K562 (cell line): ENCODE measurements around the gene AMIGO1. TPM values are rescaled to one million over a fixed set of nuclear protein-coding genes. Genes with fewer than 3 reads are reported as not detected.

ENCODE experiments used
- BRD9 ChIP-seq: fragments of 450-650 bp; IDR thresholded peaks from 2 replicates; pipeline ENCODE4 v1.6.1; 2018; ENCODE audit warnings: low read depth; ENCODE audit not compliant: partially characterized antibody
- CHAMP1 ChIP-seq: fragments of 450-650 bp; IDR thresholded peaks from 2 replicates; pipeline ENCODE4 v1.6.1; 2016; ENCODE audit warnings: mild to moderate bottlenecking
- FOSL1 ChIP-seq: fragments of 200-800 bp; sonication (Bioruptor generic); conservative IDR thresholded peaks from 2 replicates; pipeline ENCODE4 v1.6.1; 2016; ENCODE audit warnings: missing genetic modification characterization, missing compliant biosample characterization
- HMG20A ChIP-seq: fragments of 450-650 bp; formaldehyde crosslinking; conservative IDR thresholded peaks from 2 replicates; pipeline ENCODE4 v1.4.0; 2020; ENCODE audit warnings: mild to moderate bottlenecking, mixed read lengths
- HOMEZ ChIP-seq: fragments of 250-450 bp; sonication (Bioruptor Pico); IDR thresholded peaks from 2 replicates; pipeline ENCODE4 v1.4.0; 2020; ENCODE audit warnings: mild to moderate bottlenecking, moderate library complexity
- PRMT5 ChIP-seq: sonication (generic); formaldehyde crosslinking; IDR thresholded peaks from 2 replicates; pipeline ENCODE4 v1.5.0; 2020; ENCODE audit warnings: missing genetic modification reagents
- SETDB1 ChIP-seq: IDR thresholded peaks from one replicate; pipeline ENCODE4 v1.6.1; 2012; ENCODE audit warnings: low read length, control low read depth, inconsistent platforms
- SIN3B ChIP-seq: fragments of 450-650 bp; IDR thresholded peaks from 2 replicates; pipeline ENCODE4 v1.6.1; 2017; ENCODE audit warnings: low read depth, mild to moderate bottlenecking, moderate library complexity
- TRIM25 ChIP-seq: fragments of 450-650 bp; IDR thresholded peaks from 2 replicates; pipeline ENCODE4 v1.7.0; 2016; ENCODE audit warnings: borderline replicate concordance
- U2AF2 ChIP-seq: fragments of 200-400 bp; formaldehyde crosslinking; optimal IDR thresholded peaks from 2 replicates; pipeline ENCODE3; 2017; ENCODE audit warnings: low read depth, mild to moderate bottlenecking, low read length
- ZC3H8 ChIP-seq: fragments of 450-650 bp; IDR thresholded peaks from 2 replicates; pipeline ENCODE4 v1.6.1; 2017
- ZNF197 ChIP-seq: fragments of 200-800 bp; sonication (Bioruptor generic); IDR thresholded peaks from 2 replicates; pipeline ENCODE4 v1.6.1; 2016; ENCODE audit warnings: low read depth, missing genetic modification characterization, missing compliant biosample characterization
- ZNF395 ChIP-seq: fragments of 200-800 bp; sonication (Bioruptor generic); IDR thresholded peaks from 2 replicates; pipeline ENCODE4 v1.6.1; 2017; ENCODE audit warnings: missing genetic modification characterization, missing compliant biosample characterization
- ZSCAN29 ChIP-seq: fragments of 450-650 bp; IDR thresholded peaks from 2 replicates; pipeline ENCODE4 v1.6.1; 2017
- polyA plus RNA-seq, 8 experiments: library from polyadenylated mRNA; depleted of rRNA in 4 of 8; stranded (reverse) in 5 of 8; unstranded in 3 of 8; fragments of >200 nt; fragmentation: Nextera tagmentation in 2 of 8; fragmentation: Illumina TruSeq in 1 of 8; extraction: Ambion mirVana in 2 of 8; extraction: Trizol in 1 of 8; gene quantifications; 2 replicates each; pipeline versions ENCODE4 v1.2.1 to v1.2.3, GENCODE V29; 2011 to 2014; ENCODE audit warnings: inconsistent platforms in 1 of 8, missing spikeins in 1 of 8
- total RNA-seq, 7 experiments: library from RNA; depleted of rRNA in 6 of 7; stranded (reverse); fragments of >200 nt in 6 of 7; fragmentation: Illumina TruSeq in 2 of 7; extraction: Trizol in 2 of 7; gene quantifications; 2 replicates each; pipeline versions ENCODE4 v1.2.1 to v1.2.3, GENCODE V29; 2011 to 2021; ENCODE audit warnings: low replicate concordance in 1 of 7
- TF ChIP-seq, protein P1 (sequence below): fragments of 450-650 bp; IDR thresholded peaks from 2 replicates; pipeline ENCODE4 v1.6.1; 2017; ENCODE audit warnings: mild to moderate bottlenecking, moderate library complexity
- TF ChIP-seq, protein P2 (sequence below): sonication (generic); formaldehyde crosslinking; IDR thresholded peaks from 2 replicates; pipeline ENCODE4 v1.8.1; 2023; ENCODE audit warnings: mild to moderate bottlenecking, missing genetic modification reagents, moderate library complexity

AMIGO1 gene
- total and polyA plus RNA-seq, 9 of the 15 experiments (the other 6 are each of a cell fraction or from before 2014, with no cell fraction given): 0.24 to 1.0 (median 0.54) TPM

DNA sequence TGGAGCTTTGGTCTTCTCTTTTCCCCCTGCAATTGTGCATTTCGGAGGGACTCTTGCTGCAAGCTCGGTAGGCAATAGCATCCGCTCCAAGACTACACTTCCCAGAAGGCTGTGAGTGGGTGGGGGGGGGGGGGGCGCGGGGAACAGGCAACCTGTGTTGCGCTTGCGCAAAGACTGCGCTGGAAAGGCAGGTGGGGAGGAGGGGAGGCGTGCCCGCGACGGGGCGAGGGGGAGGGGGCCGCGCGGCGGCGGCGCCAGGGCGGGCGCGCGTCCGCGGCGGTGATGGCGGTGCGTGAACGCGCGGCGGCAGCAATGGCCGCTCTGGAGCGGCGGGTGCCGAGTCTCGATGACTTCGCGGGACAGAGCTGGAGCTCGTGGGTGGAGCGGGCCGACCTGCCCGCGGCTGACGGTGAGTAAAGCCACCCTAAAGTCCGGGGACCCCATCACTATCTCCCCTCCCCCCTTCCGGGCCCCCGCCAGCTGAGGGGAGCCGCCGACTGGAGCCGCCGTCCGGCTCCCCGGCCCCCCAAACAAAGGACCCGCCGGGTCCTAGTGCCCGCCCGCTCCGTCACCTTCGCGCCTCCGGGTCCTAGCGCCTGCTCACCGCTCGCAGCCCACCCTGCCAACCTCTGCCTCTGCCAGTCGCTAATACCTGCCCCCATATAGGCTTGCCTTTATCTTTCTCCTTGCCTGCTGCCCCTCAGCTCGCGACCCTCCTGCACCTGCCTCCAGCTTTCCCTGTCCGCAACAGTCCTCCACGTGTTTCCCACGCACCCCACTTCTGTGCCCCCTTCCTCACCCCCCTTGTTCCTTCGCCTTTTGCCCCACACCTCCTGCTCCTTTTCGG lies 25.6 kb downstream of the AMIGO1 start, which contains the start of gene ATXN7L2 (continued):
- TF ChIP-seq PRMT5 (no peak), ZNF197 (peak; percentile 90), FOSL1 (tag) (peak; percentile 51), CHAMP1 (no peak; the same call in 1 of the 2 replicates), TRIM25 (peak; percentile 97; the same call in 1 of the 2 replicates), U2AF2 (no peak), ZSCAN29 (no peak), SIN3B (peak; percentile 90), ZC3H8 (peak; percentile 92; the same call in 1 of the 2 replicates), SETDB1 (no peak), HOMEZ (CRISPR knock-in tag) (no peak), BRD9 (peak; percentile 78), ZNF395 (peak; percentile 96), HMG20A (CRISPR knock-in tag) (no peak)
- TF ChIP-seq, protein P1, sequence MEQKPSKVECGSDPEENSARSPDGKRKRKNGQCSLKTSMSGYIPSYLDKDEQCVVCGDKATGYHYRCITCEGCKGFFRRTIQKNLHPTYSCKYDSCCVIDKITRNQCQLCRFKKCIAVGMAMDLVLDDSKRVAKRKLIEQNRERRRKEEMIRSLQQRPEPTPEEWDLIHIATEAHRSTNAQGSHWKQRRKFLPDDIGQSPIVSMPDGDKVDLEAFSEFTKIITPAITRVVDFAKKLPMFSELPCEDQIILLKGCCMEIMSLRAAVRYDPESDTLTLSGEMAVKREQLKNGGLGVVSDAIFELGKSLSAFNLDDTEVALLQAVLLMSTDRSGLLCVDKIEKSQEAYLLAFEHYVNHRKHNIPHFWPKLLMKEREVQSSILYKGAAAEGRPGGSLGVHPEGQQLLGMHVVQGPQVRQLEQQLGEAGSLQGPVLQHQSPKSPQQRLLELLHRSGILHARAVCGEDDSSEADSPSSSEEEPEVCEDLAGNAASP: no peak
- TF ChIP-seq, protein P2, sequence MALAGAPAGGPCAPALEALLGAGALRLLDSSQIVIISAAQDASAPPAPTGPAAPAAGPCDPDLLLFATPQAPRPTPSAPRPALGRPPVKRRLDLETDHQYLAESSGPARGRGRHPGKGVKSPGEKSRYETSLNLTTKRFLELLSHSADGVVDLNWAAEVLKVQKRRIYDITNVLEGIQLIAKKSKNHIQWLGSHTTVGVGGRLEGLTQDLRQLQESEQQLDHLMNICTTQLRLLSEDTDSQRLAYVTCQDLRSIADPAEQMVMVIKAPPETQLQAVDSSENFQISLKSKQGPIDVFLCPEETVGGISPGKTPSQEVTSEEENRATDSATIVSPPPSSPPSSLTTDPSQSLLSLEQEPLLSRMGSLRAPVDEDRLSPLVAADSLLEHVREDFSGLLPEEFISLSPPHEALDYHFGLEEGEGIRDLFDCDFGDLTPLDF (CRISPR knock-in tag): peak; percentile 83
